Measurements from ENCODE around the gene BICDL2. TPM values are rescaled to one million over a fixed set of nuclear protein-coding genes. Genes with fewer than 3 reads are reported as not detected.

The BICDL2 gene
- total and polyA plus RNA-seq, 9 of the 15 experiments (the other 6 are each of a cell fraction or from before 2014, with no cell fraction given), result 0.09 to 0.28 (median 0.09) TPM; not detected in 6

- H3K27ac ChIP-seq (ENCODE audit: extremely low read depth, low read depth, low read length), result no peak overlapping the region
- H3K9me3 ChIP-seq (replicated peaks; ENCODE audit: control insufficient read depth, insufficient read depth, low read depth, low read length), result no peaks in the 10 kb centered on the region
- no peak overlapping the region for H3K4me3 ChIP-seq
- H3K79me2 ChIP-seq (ENCODE audit: control insufficient read depth, insufficient read depth, low read length), result no peaks in the 10 kb centered on the region
- ATAC-seq, result no peak
- no peak overlapping the region for H2AFZ ChIP-seq (ENCODE audit: low read depth, low read length)
- H3K4me2 ChIP-seq (ENCODE audit: insufficient read depth, low read length), result no peak overlapping the region
- in situ Hi-C loops (cut with MboI) (no loop called here), intact Hi-C loops (cut with micrococcal nuclease) (no loop called here)
- H4K20me1 ChIP-seq (replicated peaks; ENCODE audit: control insufficient read depth, insufficient read depth, low read length), result no peaks in the 10 kb centered on the region
- no peak for FAIRE-seq
- no peaks in the 10 kb centered on the region for H3K36me3 ChIP-seq (ENCODE audit: control insufficient read depth, insufficient read depth, low read length)
- H3K27me3 ChIP-seq (ENCODE audit: control insufficient read depth in 2 of 2, insufficient read depth in 2 of 2, low read length in 2 of 2), result no peaks in the 10 kb centered on the region
- ChIA-PET POLR2A (interaction anchor here (0.7 kb wide), 1 partner anchor 86 kb away, joined by 3 read pairs; no protein-coding TSS in a partner anchor), CTCF (ENCODE audit: low intra/inter-chr PET ratio) (no interaction called here)
- 71% methylated on average over 5 of the region's 7 CpGs for whole genome bisulfite sequencing (ENCODE audit: insufficient coverage, low coverage, missing lambda C conversion rate)
- H3K9ac ChIP-seq (ENCODE audit: insufficient read depth in 1 of 2, low read depth in 2 of 2, low read length in 2 of 2), result no peak overlapping the region
- TF ChIP-seq IRF1 (CRISPR knock-in tag; IDR thresholded peaks at IDR 0.05; ENCODE audit: borderline replicate concordance) (no peak), JUN (IDR thresholded peaks at IDR 0.05; ENCODE audit: borderline replicate concordance, low read depth, low read length) (no peak), JUN (CRISPR knock-in tag; IDR thresholded peaks at IDR 0.05; ENCODE audit: borderline replicate concordance) (no peak)
- no peak for DNase-seq (ENCODE audit: extremely low read depth in 1 of 4, low spot score in 3 of 4)
- peaks cover 8 to 41% of the 10 kb centered on the region in 2 experiments; a peak in 4 of 5 replicates for H3K4me1 ChIP-seq (replicated peaks in 1 of 2; ENCODE audit: control insufficient read depth in 2 of 2, insufficient read depth in 2 of 2, low read length in 2 of 2)
- no peaks in the 10 kb centered on the region for H3K9me1 ChIP-seq (ENCODE audit: control insufficient read depth, insufficient read depth, low read length)
- no TSS peak for BruUV-seq (replicated peaks)
These were observed 29.6 kb upstream of the BICDL2 start for GRCh38 chr16:3066440-3066748.

- Histone ChIP-seq H3K27ac (ENCODE audit: extremely low read depth, low read depth, low read length) (no peak overlapping the region), H2AFZ (ENCODE audit: low read depth, low read length) (0 out of 2 replicates have a peak overlapping the region, but pooled peaks have one; percentile 67), H3K4me1 (replicated peaks in 1 of 2; ENCODE audit: control insufficient read depth in 2 of 2, insufficient read depth in 2 of 2, low read length in 2 of 2) (peaks cover 8 to 40% of the 10 kb centered on the region in 2 experiments; a peak in 4 of 5 replicates), H3K36me3 (ENCODE audit: control insufficient read depth, insufficient read depth, low read length) (no peaks in the 10 kb centered on the region), H3K79me2 (ENCODE audit: control insufficient read depth, insufficient read depth, low read length) (no peaks in the 10 kb centered on the region), H3K4me3 (no peak overlapping the region), H3K4me2 (ENCODE audit: insufficient read depth, low read length) (no peak overlapping the region), H3K9me3 (replicated peaks; ENCODE audit: control insufficient read depth, insufficient read depth, low read depth, low read length) (no peaks in the 10 kb centered on the region), H3K27me3 (ENCODE audit: control insufficient read depth in 2 of 2, insufficient read depth in 2 of 2, low read length in 2 of 2) (no peaks in the 10 kb centered on the region), H3K9me1 (ENCODE audit: control insufficient read depth, insufficient read depth, low read length) (no peaks in the 10 kb centered on the region), H3K9ac (ENCODE audit: insufficient read depth in 1 of 2, low read depth in 2 of 2, low read length in 2 of 2) (peak overlapping the region in 1 of 2 experiments; percentile 24; a peak in 1 of 4 replicates), H4K20me1 (replicated peaks; ENCODE audit: control insufficient read depth, insufficient read depth, low read length) (no peaks in the 10 kb centered on the region)
- no TSS peak for BruUV-seq (replicated peaks)
- intact Hi-C loops (cut with micrococcal nuclease), result no loop called here
- WGBS (ENCODE audit: insufficient coverage, low coverage, missing lambda C conversion rate), result 77% methylated on average over 25 of the region's 26 CpGs
- CTCF ChIA-PET (ENCODE audit: low intra/inter-chr PET ratio), result no interaction called here
- DNase-seq (ENCODE audit: extremely low read depth in 1 of 4, low spot score in 3 of 4) (peak in 1 of 4 experiments; percentile 6), ATAC-seq (no peak), FAIRE-seq (no peak)
- in situ Hi-C loops (cut with MboI), result no loop called here
- POLR2A ChIA-PET, result interaction anchor here (0.7 kb wide), 1 partner anchor 86 kb away, joined by 3 read pairs; no protein-coding TSS in a partner anchor
These were observed 29.1 kb upstream of the BICDL2 start for GRCh38 chr16:3065742-3066439.

All from K562 (cell line).